22Rv1 (cell line): ENCODE results near the gene GGA2.

Experiments used
- H3K27ac ChIP-seq: fragments of 450-650 bp; 2 replicates; pipeline ENCODE4 v1.5.1; 2017
- CTCF ChIP-seq: fragments of 450-650 bp; IDR thresholded peaks from 2 replicates; pipeline ENCODE4 v1.5.1; 2017; ENCODE audit warnings: mild to moderate bottlenecking
- ZFX ChIP-seq: fragments of 450-650 bp; IDR thresholded peaks from 2 replicates; pipeline ENCODE4 v1.6.1; 2017; ENCODE audit warnings: antibody characterized with exemption, borderline replicate concordance

Gene GGA2

GRCh38 chr16:23504076-23504452, 6.2 kb downstream of the GGA2 start:
- no peak for TF ChIP-seq ZFX
- TF ChIP-seq CTCF = no peak
- no peak overlapping the region for H3K27ac ChIP-seq

GRCh38 chr16:23502466-23502865, 7.8 kb downstream of the GGA2 start:
- no peak overlapping the region for H3K27ac ChIP-seq
- no peak for TF ChIP-seq ZFX
- no peak for TF ChIP-seq CTCF

GRCh38 chr16:23501291-23501690, 9.0 kb downstream of the GGA2 start:
- TF ChIP-seq CTCF (no peak), ZFX (no peak)
- H3K27ac ChIP-seq = no peak overlapping the region

GRCh38 chr16:23500862-23501225, 9.4 kb downstream of the GGA2 start:
- TF ChIP-seq ZFX = no peak
- TF ChIP-seq CTCF = no peak
- no peak overlapping the region for H3K27ac ChIP-seq

GRCh38 chr16:23500212-23500861, 10.0 kb downstream of the GGA2 start:
- TF ChIP-seq ZFX (no peak), CTCF (no peak)
- no peak overlapping the region for H3K27ac ChIP-seq

- no peak for TF ChIP-seq CTCF
- TF ChIP-seq ZFX = no peak
- no peak overlapping the region for H3K27ac ChIP-seq
Measured at GRCh38 chr16:23499801-23500200, 10.5 kb downstream of the GGA2 start.

GRCh38 chr16:23498863-23499262, 11.4 kb downstream of the GGA2 start:
- TF ChIP-seq CTCF = no peak
- no peak for TF ChIP-seq ZFX
- H3K27ac ChIP-seq = no peak overlapping the region
